H9 (cell line): Measurements from ENCODE around the gene DIAPH2. TPM values are rescaled to one million over a fixed set of nuclear protein-coding genes. Genes with fewer than 3 reads are reported as not detected.

Experiments
- DNase-seq: peaks from one replicate; pipeline ENCODE4 v3.0.0-alpha.2; 2017
- H2AFZ ChIP-seq: one replicate; pipeline ENCODE4 v1.6.1; 2013; ENCODE audit warnings: mild to moderate bottlenecking, low read length, control low read depth, moderate library complexity
- H2AK5ac ChIP-seq: 2 replicates; pipeline ENCODE4 v1.6.1; 2013; ENCODE audit warnings: low read length, control low read depth, mixed read lengths; ENCODE audit not compliant: insufficient read length
- H2BK120ac ChIP-seq: one replicate; pipeline ENCODE4 v1.6.1; 2013; ENCODE audit warnings: low read depth, mild to moderate bottlenecking, low read length, control low read depth, inconsistent platforms; ENCODE audit not compliant: poor library complexity, severe bottlenecking
- H2BK12ac ChIP-seq: 2 replicates; pipeline ENCODE4 v1.6.1; 2013; ENCODE audit warnings: low read length, control low read depth, mixed read lengths, low read depth; ENCODE audit not compliant: insufficient read length
- H2BK15ac ChIP-seq: 2 replicates; pipeline ENCODE4 v1.6.1; 2013; ENCODE audit warnings: low read depth, low read length, control low read depth
- H2BK20ac ChIP-seq: one replicate; pipeline ENCODE4 v1.6.1; 2013; ENCODE audit warnings: low read depth, mild to moderate bottlenecking, low read length, control low read depth, inconsistent platforms; ENCODE audit not compliant: poor library complexity, severe bottlenecking
- H2BK5ac ChIP-seq: 2 replicates; pipeline ENCODE4 v1.6.1; 2013; ENCODE audit warnings: low read length, control low read depth, mixed read lengths; ENCODE audit not compliant: insufficient read length
- H3K14ac ChIP-seq: 2 replicates; pipeline ENCODE4 v1.6.1; 2013; ENCODE audit warnings: low read length, control low read depth; ENCODE audit not compliant: insufficient read depth
- H3K18ac ChIP-seq: 2 replicates; pipeline ENCODE4 v1.6.1; 2013; ENCODE audit warnings: low read depth, mild to moderate bottlenecking, mixed read lengths, low read length, control low read depth; ENCODE audit not compliant: insufficient read length
- H3K23ac ChIP-seq: 2 replicates; pipeline ENCODE4 v1.6.1; 2013; ENCODE audit warnings: low read length, control low read depth, mixed read lengths, low read depth; ENCODE audit not compliant: insufficient read length
- H3K23me2 ChIP-seq: 2 replicates; pipeline ENCODE4 v1.6.1; 2013; ENCODE audit warnings: low read depth, mild to moderate bottlenecking, mixed read lengths, low read length, control low read depth; ENCODE audit not compliant: insufficient read length, poor library complexity, severe bottlenecking
- H3K27ac ChIP-seq: 2 replicates; pipeline ENCODE4 v1.5.1; 2013; ENCODE audit warnings: low read length, control low read depth, mixed read lengths, low read depth; ENCODE audit not compliant: insufficient read length
- H3K27me3 ChIP-seq: 2 replicates; pipeline ENCODE4 v1.6.1; 2013; ENCODE audit warnings: low read length, control low read depth, inconsistent platforms; ENCODE audit not compliant: insufficient read depth
- H3K4ac ChIP-seq: 2 replicates; pipeline ENCODE4 v1.6.1; 2013; ENCODE audit warnings: low read depth, mild to moderate bottlenecking, control low read depth, inconsistent platforms, low read length, moderate library complexity
- H3K4me1 ChIP-seq: 2 replicates; pipeline ENCODE4 v1.6.1; 2013; ENCODE audit warnings: low read length, control low read depth, inconsistent platforms; ENCODE audit not compliant: insufficient read depth
- H3K4me2 ChIP-seq: 2 replicates; pipeline ENCODE4 v1.6.1; 2013; ENCODE audit warnings: low read length, control low read depth, mixed read lengths; ENCODE audit not compliant: insufficient read length, insufficient read depth
- H3K56ac ChIP-seq: 2 replicates; pipeline ENCODE4 v1.6.1; 2013; ENCODE audit warnings: low read depth, mild to moderate bottlenecking, mixed read lengths, low read length, control low read depth; ENCODE audit not compliant: insufficient read length
- H3K79me1 ChIP-seq: 2 replicates; pipeline ENCODE4 v1.6.1; 2013; ENCODE audit warnings: low read depth, mild to moderate bottlenecking, moderate library complexity, low read length, control low read depth, inconsistent platforms; ENCODE audit not compliant: insufficient read depth, poor library complexity, severe bottlenecking
- H3K79me2 ChIP-seq: 2 replicates; pipeline ENCODE4 v1.6.1; 2013; ENCODE audit warnings: low read length, control low read depth, inconsistent platforms; ENCODE audit not compliant: insufficient read depth
- H3K9ac ChIP-seq: 2 replicates; pipeline ENCODE4 v1.6.1; 2013; ENCODE audit warnings: low read length, control low read depth, mixed read lengths; ENCODE audit not compliant: insufficient read length; ENCODE audit errors: extremely low read depth
- H3K9me3 ChIP-seq: one replicate; pipeline ENCODE4 v1.6.1; 2013; ENCODE audit warnings: low read depth, low read length, inconsistent platforms; ENCODE audit not compliant: control insufficient read depth
- H3T11ph ChIP-seq: one replicate; pipeline ENCODE4 v1.6.1; 2013; ENCODE audit warnings: mild to moderate bottlenecking, low read length, control low read depth, inconsistent platforms
- H4K20me1 ChIP-seq: one replicate; pipeline ENCODE4 v1.6.1; 2013; ENCODE audit not compliant: control insufficient read depth, insufficient read length, insufficient read depth
- H4K5ac ChIP-seq: 2 replicates; pipeline ENCODE4 v1.6.1; 2013; ENCODE audit warnings: low read depth, mild to moderate bottlenecking, mixed read lengths, low read length, control low read depth; ENCODE audit not compliant: insufficient read length
- H4K8ac ChIP-seq: replicated peaks from 2 replicates; pipeline ENCODE4 v1.6.1; 2013; ENCODE audit warnings: low read length, control low read depth, mixed read lengths, low read depth; ENCODE audit not compliant: insufficient read length
- H4K91ac ChIP-seq: 2 replicates; pipeline ENCODE4 v1.6.1; 2013; ENCODE audit warnings: low read depth, mild to moderate bottlenecking, moderate library complexity, mixed read lengths, low read length, control low read depth; ENCODE audit not compliant: insufficient read length
- H3K27ac Mint-ChIP-seq, 3 experiments: 2 replicates in 2 of 3; 3 replicates in 1 of 3; pipeline ENCODE4 v1.8.0; 2020 to 2021; ENCODE audit warnings: mixed read lengths in 3 of 3, mild to moderate bottlenecking in 1 of 3, moderate library complexity in 1 of 3
- H3K27me3 Mint-ChIP-seq: 2 replicates; pipeline ENCODE4 v1.8.0; 2021; ENCODE audit warnings: low read depth, mild to moderate bottlenecking, moderate library complexity, mixed read lengths
- H3K36me3 Mint-ChIP-seq, 3 experiments: 2 replicates in 2 of 3; 3 replicates in 1 of 3; pipeline ENCODE4 v1.8.0; 2020 to 2021; ENCODE audit warnings: low read depth in 3 of 3, mixed read lengths in 3 of 3; ENCODE audit not compliant: insufficient read depth in 1 of 3
- H3K4me1 Mint-ChIP-seq, 2 experiments: 2 replicates each; pipeline ENCODE4 v1.8.0; 2020; ENCODE audit warnings: mixed read lengths in 2 of 2
- H3K4me3 Mint-ChIP-seq, 2 experiments: 2 replicates in 1 of 2; 3 replicates in 1 of 2; pipeline ENCODE4 v1.8.0; 2020 to 2021; ENCODE audit warnings: mild to moderate bottlenecking in 2 of 2, mixed read lengths in 2 of 2, moderate library complexity in 1 of 2
- H3K9me3 Mint-ChIP-seq, 2 experiments: 2 replicates in 1 of 2; 3 replicates in 1 of 2; pipeline ENCODE4 v1.8.0; 2020; ENCODE audit warnings: mild to moderate bottlenecking in 2 of 2, mixed read lengths in 2 of 2, moderate library complexity in 1 of 2
- WGBS: extraction: QIAGEN DNeasy Blood & Tissue Kit; methylation state at CpG from one replicate; pipeline ENCODE4 v1.1.7; 2013; ENCODE audit warnings: missing lambda C conversion rate, low lambda C conversion rate, mixed read lengths; ENCODE audit not compliant: insufficient read length; ENCODE audit errors: extremely low coverage; 5-methylcytosine and 5-hydroxymethylcytosine counted together
- total RNA-seq: library from RNA; stranded (reverse); gene quantifications from 2 replicates; pipeline ENCODE4 v1.2.1, GENCODE V29; 2021
- TF ChIP-seq, protein P1 (sequence below): fragments of 200-600 bp; sonication (generic); conservative IDR thresholded peaks from 3 replicates; pipeline ENCODE4 v1.8.0; 2021; ENCODE audit warnings: antibody characterized with exemption, mild to moderate bottlenecking

DIAPH2 gene
- total RNA-seq, 1 experiment from 2014 or later = 45.4 TPM

DNA sequence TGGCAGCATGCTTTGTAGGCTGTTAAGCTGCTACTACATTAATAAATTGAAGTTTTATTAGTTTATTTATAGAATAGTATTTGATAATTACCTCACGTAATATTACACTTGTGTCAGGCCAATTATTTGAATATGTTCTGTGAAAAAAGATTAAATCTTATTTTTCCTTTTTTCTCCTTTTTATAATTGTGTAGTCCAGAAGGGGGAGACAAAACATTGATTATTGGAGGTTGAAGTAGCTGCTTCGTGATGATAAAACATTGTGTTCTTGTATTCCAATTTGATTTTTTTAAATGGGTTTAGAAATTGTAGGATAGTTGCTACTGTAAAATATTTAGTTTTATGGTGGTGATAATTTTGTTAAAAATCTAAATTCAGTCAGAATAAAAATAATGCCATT is 85.7 kb downstream of the DIAPH2 start:
- H3K9ac ChIP-seq = no peak overlapping the region
- H3K23me2 ChIP-seq = no peaks in the 10 kb centered on the region
- no peaks in the 10 kb centered on the region for H4K20me1 ChIP-seq
- H3K79me1 ChIP-seq = no peaks in the 10 kb centered on the region
- H3T11ph ChIP-seq = no peak overlapping the region
- H3K4me1 ChIP-seq = no peaks in the 10 kb centered on the region
- no peak overlapping the region for H4K91ac ChIP-seq
- no peak overlapping the region for H3K56ac ChIP-seq
- WGBS = no CpG with 5 or more reads among the region's 2 CpGs
- peaks cover 14% of the 10 kb centered on the region in 2 experiments for H3K4me1 Mint-ChIP-seq
- no peak overlapping the region for H3K4me3 Mint-ChIP-seq
- DNase-seq = no peak
- TF ChIP-seq, protein P1, sequence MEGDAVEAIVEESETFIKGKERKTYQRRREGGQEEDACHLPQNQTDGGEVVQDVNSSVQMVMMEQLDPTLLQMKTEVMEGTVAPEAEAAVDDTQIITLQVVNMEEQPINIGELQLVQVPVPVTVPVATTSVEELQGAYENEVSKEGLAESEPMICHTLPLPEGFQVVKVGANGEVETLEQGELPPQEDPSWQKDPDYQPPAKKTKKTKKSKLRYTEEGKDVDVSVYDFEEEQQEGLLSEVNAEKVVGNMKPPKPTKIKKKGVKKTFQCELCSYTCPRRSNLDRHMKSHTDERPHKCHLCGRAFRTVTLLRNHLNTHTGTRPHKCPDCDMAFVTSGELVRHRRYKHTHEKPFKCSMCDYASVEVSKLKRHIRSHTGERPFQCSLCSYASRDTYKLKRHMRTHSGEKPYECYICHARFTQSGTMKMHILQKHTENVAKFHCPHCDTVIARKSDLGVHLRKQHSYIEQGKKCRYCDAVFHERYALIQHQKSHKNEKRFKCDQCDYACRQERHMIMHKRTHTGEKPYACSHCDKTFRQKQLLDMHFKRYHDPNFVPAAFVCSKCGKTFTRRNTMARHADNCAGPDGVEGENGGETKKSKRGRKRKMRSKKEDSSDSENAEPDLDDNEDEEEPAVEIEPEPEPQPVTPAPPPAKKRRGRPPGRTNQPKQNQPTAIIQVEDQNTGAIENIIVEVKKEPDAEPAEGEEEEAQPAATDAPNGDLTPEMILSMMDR = peak; percentile 75
- H2BK20ac ChIP-seq = no peak overlapping the region
- no peak overlapping the region for H3K4ac ChIP-seq
- H3K9me3 ChIP-seq = no peaks in the 10 kb centered on the region
- no peaks in the 10 kb centered on the region for H3K27me3 ChIP-seq
- no peak overlapping the region for H3K14ac ChIP-seq
- no peak overlapping the region for H2AK5ac ChIP-seq
- no peak overlapping the region for H2BK5ac ChIP-seq
- H2AFZ ChIP-seq = no peak overlapping the region
- no peak overlapping the region for H2BK15ac ChIP-seq
- no peak overlapping the region for H2BK120ac ChIP-seq
- no peaks in the 10 kb centered on the region for H3K79me2 ChIP-seq
- H3K27ac Mint-ChIP-seq = no peak overlapping the region
- H3K27ac ChIP-seq = no peak overlapping the region
- H3K27me3 Mint-ChIP-seq = no peaks in the 10 kb centered on the region
- no peak overlapping the region for H3K23ac ChIP-seq
- H3K4me2 ChIP-seq = no peak overlapping the region
- no peaks in the 10 kb centered on the region; a peak in 1 of 7 replicates for H3K36me3 Mint-ChIP-seq
- H2BK12ac ChIP-seq = no peak overlapping the region
- no peak overlapping the region for H3K18ac ChIP-seq
- no peak overlapping the region for H4K8ac ChIP-seq
- no peak overlapping the region for H4K5ac ChIP-seq
- no peaks in the 10 kb centered on the region for H3K9me3 Mint-ChIP-seq
